PC-3 (cell line): ENCODE data around the gene DOK5.

Source experiments
- CTCF ChIP-seq: fragments of 300-600 bp; sonication (generic); conservative IDR thresholded peaks from 2 replicates; pipeline ENCODE4 v1.5.1; 2017; ENCODE audit warnings: antibody characterized with exemption, low read depth, mild to moderate bottlenecking, low read length
- EZH2 ChIP-seq: fragments of 300-600 bp; sonication (generic); IDR thresholded peaks from one replicate; pipeline ENCODE4 v1.6.1; 2017; ENCODE audit warnings: antibody characterized with exemption, mild to moderate bottlenecking, low read length; ENCODE audit not compliant: unreplicated experiment
- EZH2phosphoT487 ChIP-seq: fragments of 300-600 bp; sonication (generic); IDR thresholded peaks from 2 replicates; pipeline ENCODE4 v1.6.1; 2018; ENCODE audit warnings: mild to moderate bottlenecking, antibody characterized with exemption, low read length, borderline replicate concordance

GRCh38 chr20:54622333-54623295 lies 147.2 kb downstream of the DOK5 start:
- no peak for TF ChIP-seq CTCF
- no peak for TF ChIP-seq EZH2
- no peak for TF ChIP-seq EZH2phosphoT487
